GM12878 (cell line): ENCODE results near the gene ADAT3. TPM values are rescaled to one million over a fixed set of nuclear protein-coding genes. Genes with fewer than 3 reads are reported as not detected.

Experiments
- BRCA1 ChIP-seq: IDR thresholded peaks from 2 replicates; pipeline ENCODE4 v1.6.1; 2011; ENCODE audit warnings: low read depth, low read length, improper control_type of control experiment
- CHD1 ChIP-seq: IDR thresholded peaks from 2 replicates; pipeline ENCODE4 v1.6.1; 2012; ENCODE audit warnings: low read depth, low read length, improper control_type of control experiment
- E2F8 ChIP-seq: fragments of 450-650 bp; IDR thresholded peaks from 2 replicates; pipeline ENCODE4 v1.6.1; 2018; ENCODE audit warnings: mild to moderate bottlenecking, low read depth, moderate library complexity; ENCODE audit not compliant: partially characterized antibody
- GABPA ChIP-seq: IDR thresholded peaks from 2 replicates; pipeline ENCODE4 v1.6.1; 2014; ENCODE audit warnings: antibody characterized with exemption, low read depth, mild to moderate bottlenecking, inconsistent platforms
- HDGF ChIP-seq: fragments of 450-650 bp; IDR thresholded peaks from 2 replicates; pipeline ENCODE4 v1.6.1; 2016; ENCODE audit warnings: antibody characterized with exemption
- JUNB ChIP-seq: IDR thresholded peaks from 2 replicates; pipeline ENCODE4 v1.6.1; 2016; ENCODE audit warnings: antibody characterized with exemption, mild to moderate bottlenecking
- LARP7 ChIP-seq: fragments of 450-650 bp; IDR thresholded peaks from 2 replicates; pipeline ENCODE4 v1.6.1; 2017; ENCODE audit warnings: mild to moderate bottlenecking
- MEF2A ChIP-seq: IDR thresholded peaks from 2 replicates; pipeline ENCODE4 v1.6.1; 2011; ENCODE audit warnings: low read depth, mild to moderate bottlenecking, low read length, moderate library complexity; ENCODE audit not compliant: insufficient read depth
- MYB ChIP-seq: fragments of 150-350 bp; IDR thresholded peaks from 2 replicates; pipeline ENCODE4 v1.6.1; 2014; ENCODE audit warnings: mild to moderate bottlenecking, low read depth, low read length, borderline replicate concordance
- NFYA ChIP-seq: IDR thresholded peaks from 2 replicates; pipeline ENCODE4 v1.6.1; 2011; ENCODE audit warnings: low read depth, mild to moderate bottlenecking, low read length, improper control_type of control experiment, borderline replicate concordance
- SKIL ChIP-seq: fragments of 450-650 bp; IDR thresholded peaks from 2 replicates; pipeline ENCODE4 v1.6.1; 2017; ENCODE audit warnings: mild to moderate bottlenecking, low read depth, inconsistent platforms; ENCODE audit not compliant: poor library complexity, severe bottlenecking
- SRF ChIP-seq, 2 experiments: IDR thresholded peaks; 2 replicates each; pipeline ENCODE4 v1.6.1; 2011; ENCODE audit warnings: low read depth in 2 of 2, low read length in 2 of 2, mild to moderate bottlenecking in 1 of 2, moderate library complexity in 1 of 2
- TCF12 ChIP-seq: IDR thresholded peaks from 2 replicates; pipeline ENCODE4 v1.6.1; 2011; ENCODE audit warnings: low read depth, mild to moderate bottlenecking, low read length
- polyA plus RNA-seq, 11 experiments: library from polyadenylated mRNA; depleted of rRNA in 4 of 11; unstranded in 6 of 11; stranded (reverse) in 5 of 11; fragments of >200 nt; fragmentation: Nextera tagmentation in 4 of 11; fragmentation: Illumina TruSeq in 1 of 11; extraction: Ambion mirVana in 4 of 11; extraction: Trizol in 1 of 11; gene quantifications; 1 replicate in 1 of 11; 2 replicates in 10 of 11; pipeline versions ENCODE4 v1.2.1 to v1.2.3, GENCODE V29; 2011 to 2016; ENCODE audit warnings: inconsistent platforms in 2 of 11, missing spikeins in 2 of 11, low read depth in 1 of 11
- total RNA-seq, 4 experiments: library from RNA; depleted of rRNA in 3 of 4; stranded (reverse); fragments of >200 nt in 3 of 4; fragmentation: Illumina TruSeq in 1 of 4; extraction: Trizol in 1 of 4; gene quantifications; 2 replicates each; pipeline versions ENCODE4 v1.2.1 to v1.2.3, GENCODE V29; 2013 to 2021
- TF ChIP-seq, protein P1 (sequence below): IDR thresholded peaks from 2 replicates; pipeline ENCODE4 v1.6.1; 2012; ENCODE audit warnings: improper control_type of control experiment, low read depth, low read length; ENCODE audit not compliant: insufficient replicate concordance
- TF ChIP-seq, protein P2 (sequence below), 3 experiments: IDR thresholded peaks in 2 of 3; conservative IDR thresholded peaks in 1 of 3; 2 replicates each; pipeline ENCODE4 v1.5.1; 2011; ENCODE audit warnings: low read depth in 3 of 3, low read length in 3 of 3, mild to moderate bottlenecking in 3 of 3, control low read depth in 2 of 3, moderate library complexity in 2 of 3, inconsistent platforms in 1 of 3, mixed read lengths in 1 of 3; ENCODE audit not compliant: control insufficient read depth in 2 of 3, insufficient read depth in 1 of 3; ENCODE audit errors: extremely low read depth in 1 of 3

The ADAT3 gene
- total and polyA plus RNA-seq, 10 of the 15 experiments (the other 5 are each of a cell fraction or from before 2014, with no cell fraction given): 0.27 to 11.8 (median 7.7) TPM; not detected in 3

DNA sequence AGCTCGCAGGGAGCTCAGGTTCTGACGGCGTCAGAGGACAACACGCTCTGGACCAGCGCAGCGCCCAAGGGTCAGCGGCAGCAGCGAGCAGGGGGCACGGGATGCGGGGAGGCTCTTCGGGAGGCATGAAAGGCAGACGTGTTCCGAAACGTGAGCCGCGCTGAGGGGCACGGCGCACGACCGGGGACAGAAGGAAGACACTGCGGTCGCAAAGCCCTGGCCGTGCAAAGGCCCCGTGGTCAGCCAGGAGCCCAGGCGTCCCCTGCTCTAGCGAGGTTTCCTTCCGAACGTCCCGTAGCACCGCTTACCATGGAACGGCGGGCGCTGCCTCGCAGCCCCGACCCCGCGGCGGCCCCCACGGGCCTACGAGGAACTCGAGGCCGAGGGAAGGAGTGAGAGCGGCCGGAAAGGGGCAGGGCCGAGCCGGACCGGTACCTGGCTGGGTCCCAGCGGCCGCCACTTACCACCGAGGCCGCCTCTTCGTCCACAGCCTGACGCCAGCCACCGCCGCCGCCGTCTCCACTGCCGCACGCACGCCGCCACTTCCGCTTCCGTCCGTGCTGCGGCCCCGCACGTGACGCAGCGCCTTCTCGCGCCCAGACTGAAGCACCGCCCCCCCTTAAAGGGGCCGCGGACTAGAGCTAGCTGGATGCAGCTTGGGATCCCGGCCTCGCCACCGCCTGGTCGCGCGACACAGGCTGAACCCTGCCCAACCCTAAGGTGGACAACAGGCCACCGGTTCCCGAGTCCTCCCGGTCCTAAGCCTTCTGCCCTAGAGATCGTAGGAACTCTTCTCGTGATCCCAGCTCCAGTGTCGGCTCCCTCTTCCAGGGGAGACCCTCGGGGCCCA, 29.3 kb upstream of the ADAT3 start (continued):
- TF ChIP-seq, protein P1, sequence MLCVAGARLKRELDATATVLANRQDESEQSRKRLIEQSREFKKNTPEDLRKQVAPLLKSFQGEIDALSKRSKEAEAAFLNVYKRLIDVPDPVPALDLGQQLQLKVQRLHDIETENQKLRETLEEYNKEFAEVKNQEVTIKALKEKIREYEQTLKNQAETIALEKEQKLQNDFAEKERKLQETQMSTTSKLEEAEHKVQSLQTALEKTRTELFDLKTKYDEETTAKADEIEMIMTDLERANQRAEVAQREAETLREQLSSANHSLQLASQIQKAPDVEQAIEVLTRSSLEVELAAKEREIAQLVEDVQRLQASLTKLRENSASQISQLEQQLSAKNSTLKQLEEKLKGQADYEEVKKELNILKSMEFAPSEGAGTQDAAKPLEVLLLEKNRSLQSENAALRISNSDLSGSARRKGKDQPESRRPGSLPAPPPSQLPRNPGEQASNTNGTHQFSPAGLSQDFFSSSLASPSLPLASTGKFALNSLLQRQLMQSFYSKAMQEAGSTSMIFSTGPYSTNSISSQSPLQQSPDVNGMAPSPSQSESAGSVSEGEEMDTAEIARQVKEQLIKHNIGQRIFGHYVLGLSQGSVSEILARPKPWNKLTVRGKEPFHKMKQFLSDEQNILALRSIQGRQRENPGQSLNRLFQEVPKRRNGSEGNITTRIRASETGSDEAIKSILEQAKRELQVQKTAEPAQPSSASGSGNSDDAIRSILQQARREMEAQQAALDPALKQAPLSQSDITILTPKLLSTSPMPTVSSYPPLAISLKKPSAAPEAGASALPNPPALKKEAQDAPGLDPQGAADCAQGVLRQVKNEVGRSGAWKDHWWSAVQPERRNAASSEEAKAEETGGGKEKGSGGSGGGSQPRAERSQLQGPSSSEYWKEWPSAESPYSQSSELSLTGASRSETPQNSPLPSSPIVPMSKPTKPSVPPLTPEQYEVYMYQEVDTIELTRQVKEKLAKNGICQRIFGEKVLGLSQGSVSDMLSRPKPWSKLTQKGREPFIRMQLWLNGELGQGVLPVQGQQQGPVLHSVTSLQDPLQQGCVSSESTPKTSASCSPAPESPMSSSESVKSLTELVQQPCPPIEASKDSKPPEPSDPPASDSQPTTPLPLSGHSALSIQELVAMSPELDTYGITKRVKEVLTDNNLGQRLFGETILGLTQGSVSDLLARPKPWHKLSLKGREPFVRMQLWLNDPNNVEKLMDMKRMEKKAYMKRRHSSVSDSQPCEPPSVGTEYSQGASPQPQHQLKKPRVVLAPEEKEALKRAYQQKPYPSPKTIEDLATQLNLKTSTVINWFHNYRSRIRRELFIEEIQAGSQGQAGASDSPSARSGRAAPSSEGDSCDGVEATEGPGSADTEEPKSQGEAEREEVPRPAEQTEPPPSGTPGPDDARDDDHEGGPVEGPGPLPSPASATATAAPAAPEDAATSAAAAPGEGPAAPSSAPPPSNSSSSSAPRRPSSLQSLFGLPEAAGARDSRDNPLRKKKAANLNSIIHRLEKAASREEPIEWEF: no peak
- no peak for TF ChIP-seq CHD1
- peak in 1 of 2 experiments; percentile 16; a peak in 1 of 4 replicates for TF ChIP-seq SRF (IDR thresholded peaks at IDR 0.05; ENCODE audit: low read depth in 2 of 2, low read length in 2 of 2)
- no peak for TF ChIP-seq JUNB
- TF ChIP-seq HDGF: peak; percentile 67
- TF ChIP-seq MYB: no peak
- no peak for TF ChIP-seq NFYA
- TF ChIP-seq SKIL: no peak
- TF ChIP-seq TCF12: 0 out of 2 replicates have a peak, but pooled peaks have one; percentile 17
- peak; percentile 82 for TF ChIP-seq GABPA
- TF ChIP-seq MEF2A: 0 out of 2 replicates have a peak, but pooled peaks have one; percentile 33
- TF ChIP-seq E2F8: peak; percentile 54
- TF ChIP-seq, protein P2, sequence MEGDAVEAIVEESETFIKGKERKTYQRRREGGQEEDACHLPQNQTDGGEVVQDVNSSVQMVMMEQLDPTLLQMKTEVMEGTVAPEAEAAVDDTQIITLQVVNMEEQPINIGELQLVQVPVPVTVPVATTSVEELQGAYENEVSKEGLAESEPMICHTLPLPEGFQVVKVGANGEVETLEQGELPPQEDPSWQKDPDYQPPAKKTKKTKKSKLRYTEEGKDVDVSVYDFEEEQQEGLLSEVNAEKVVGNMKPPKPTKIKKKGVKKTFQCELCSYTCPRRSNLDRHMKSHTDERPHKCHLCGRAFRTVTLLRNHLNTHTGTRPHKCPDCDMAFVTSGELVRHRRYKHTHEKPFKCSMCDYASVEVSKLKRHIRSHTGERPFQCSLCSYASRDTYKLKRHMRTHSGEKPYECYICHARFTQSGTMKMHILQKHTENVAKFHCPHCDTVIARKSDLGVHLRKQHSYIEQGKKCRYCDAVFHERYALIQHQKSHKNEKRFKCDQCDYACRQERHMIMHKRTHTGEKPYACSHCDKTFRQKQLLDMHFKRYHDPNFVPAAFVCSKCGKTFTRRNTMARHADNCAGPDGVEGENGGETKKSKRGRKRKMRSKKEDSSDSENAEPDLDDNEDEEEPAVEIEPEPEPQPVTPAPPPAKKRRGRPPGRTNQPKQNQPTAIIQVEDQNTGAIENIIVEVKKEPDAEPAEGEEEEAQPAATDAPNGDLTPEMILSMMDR (IDR thresholded peaks at IDR 0.05 in 2 of 3, conservative IDR thresholded peaks at IDR 0.05 in 1 of 3; ENCODE audit: control insufficient read depth in 2 of 3, extremely low read depth in 1 of 3, insufficient read depth in 1 of 3, low read depth in 3 of 3, low read length in 3 of 3): no peak
- TF ChIP-seq LARP7: peak; percentile 92
- TF ChIP-seq BRCA1: no peak
